Gastrocnemius medialis (tissue), 4 donors: ENCODE measurements around the gene ARF1.

ENCODE experiments used
- POLR2A ChIP-seq, 2 donors: fragments of 450-650 bp; IDR thresholded peaks; one replicate each; pipeline ENCODE4 v1.6.1; 2017; ENCODE audit warnings: antibody characterized with exemption in 2 of 2, mild to moderate bottlenecking in 2 of 2, moderate library complexity in 2 of 2
- TF ChIP-seq, protein P1 (sequence below), 5 experiments: fragments of 450-650 bp in 3 of 5; fragments of 200-600 bp in 2 of 5; sonication (generic) in 2 of 5; IDR thresholded peaks in 4 of 5; conservative IDR thresholded peaks in 1 of 5; 1 replicate in 4 of 5; 2 replicates in 1 of 5; pipeline ENCODE4 v1.5.1; 2016 to 2019; ENCODE audit warnings: antibody characterized with exemption in 5 of 5, mild to moderate bottlenecking in 3 of 5, moderate library complexity in 3 of 5

DNA sequence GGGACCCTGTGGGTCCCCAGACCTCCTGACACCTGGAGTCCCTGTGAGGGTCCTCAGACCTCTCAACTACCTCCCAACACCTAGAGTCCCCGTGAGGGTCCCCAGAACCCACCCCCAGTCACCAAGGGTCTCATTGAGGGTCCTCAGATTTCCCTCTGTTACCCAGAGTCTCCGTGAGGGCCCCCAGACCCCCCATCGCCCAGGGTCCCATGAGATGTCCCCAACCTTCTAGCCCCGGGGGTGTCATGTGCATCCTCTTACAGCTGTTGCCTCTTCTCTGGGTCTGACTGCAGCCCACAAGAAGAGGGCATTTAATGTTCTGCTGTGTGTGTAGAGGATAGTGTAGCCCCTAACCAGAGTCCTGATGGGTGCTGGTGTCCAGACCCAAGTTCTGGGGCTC, 65.3 kb downstream of the ARF1 start:
- TF ChIP-seq, protein P1, sequence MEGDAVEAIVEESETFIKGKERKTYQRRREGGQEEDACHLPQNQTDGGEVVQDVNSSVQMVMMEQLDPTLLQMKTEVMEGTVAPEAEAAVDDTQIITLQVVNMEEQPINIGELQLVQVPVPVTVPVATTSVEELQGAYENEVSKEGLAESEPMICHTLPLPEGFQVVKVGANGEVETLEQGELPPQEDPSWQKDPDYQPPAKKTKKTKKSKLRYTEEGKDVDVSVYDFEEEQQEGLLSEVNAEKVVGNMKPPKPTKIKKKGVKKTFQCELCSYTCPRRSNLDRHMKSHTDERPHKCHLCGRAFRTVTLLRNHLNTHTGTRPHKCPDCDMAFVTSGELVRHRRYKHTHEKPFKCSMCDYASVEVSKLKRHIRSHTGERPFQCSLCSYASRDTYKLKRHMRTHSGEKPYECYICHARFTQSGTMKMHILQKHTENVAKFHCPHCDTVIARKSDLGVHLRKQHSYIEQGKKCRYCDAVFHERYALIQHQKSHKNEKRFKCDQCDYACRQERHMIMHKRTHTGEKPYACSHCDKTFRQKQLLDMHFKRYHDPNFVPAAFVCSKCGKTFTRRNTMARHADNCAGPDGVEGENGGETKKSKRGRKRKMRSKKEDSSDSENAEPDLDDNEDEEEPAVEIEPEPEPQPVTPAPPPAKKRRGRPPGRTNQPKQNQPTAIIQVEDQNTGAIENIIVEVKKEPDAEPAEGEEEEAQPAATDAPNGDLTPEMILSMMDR (IDR thresholded peaks at IDR 0.05 in 4 of 5, conservative IDR thresholded peaks at IDR 0.05 in 1 of 5) = no peak
- no peak for TF ChIP-seq POLR2A (IDR thresholded peaks at IDR 0.05)
